GM19023 (cell line): Measurements from ENCODE around the gene TMEM167A.

Experiments used
- ATAC-seq: cut with Tn5 transposase; IDR thresholded peaks from one replicate; pipeline ENCODE4 v1.9.1; 2021; ENCODE audit warnings: mild to moderate bottlenecking, moderate library complexity; ENCODE audit not compliant: unreplicated experiment

TMEM167A gene

GRCh38 chr5:83036991-83037575 lies 40.1 kb downstream of the TMEM167A start:
- no peak for ATAC-seq

- ATAC-seq, result no peak
Observed at GRCh38 chr5:83035373-83036100, 41.7 kb downstream of the TMEM167A start.

GRCh38 chr5:83034528-83035207 lies 42.5 kb downstream of the TMEM167A start:
- ATAC-seq, result no peak

- ATAC-seq, result no peak
Observed at GRCh38 chr5:83034036-83034435, 43.2 kb downstream of the TMEM167A start.

- ATAC-seq, result no peak
Observed at GRCh38 chr5:83031381-83031780, 45.8 kb downstream of the TMEM167A start.

- no peak for ATAC-seq
Observed at GRCh38 chr5:83029912-83030311, 47.3 kb downstream of the TMEM167A start.

GRCh38 chr5:83026930-83027687 lies 50.1 kb downstream of the TMEM167A start:
- peak; percentile 53 for ATAC-seq

- ATAC-seq, result peak; percentile 64
Observed at GRCh38 chr5:83026516-83026915, 50.7 kb downstream of the TMEM167A start.

- ATAC-seq, result no peak
Observed at GRCh38 chr5:83025690-83026478, 51.3 kb downstream of the TMEM167A start.

- ATAC-seq, result no peak
Observed at GRCh38 chr5:83022334-83022733, 54.9 kb downstream of the TMEM167A start.

- no peak for ATAC-seq
Observed at GRCh38 chr5:83015676-83016075, 61.5 kb downstream of the TMEM167A start.

GRCh38 chr5:83011985-83012384 lies 65.2 kb downstream of the TMEM167A start:
- ATAC-seq, result peak; percentile 96

GRCh38 chr5:83009408-83009807 lies 67.8 kb downstream of the TMEM167A start:
- no peak for ATAC-seq

GRCh38 chr5:83007755-83008154 lies 69.4 kb downstream of the TMEM167A start:
- no peak for ATAC-seq

GRCh38 chr5:83006683-83007283 lies 70.4 kb downstream of the TMEM167A start:
- no peak for ATAC-seq

GRCh38 chr5:83003791-83004190 lies 73.4 kb downstream of the TMEM167A start:
- no peak for ATAC-seq
